CD4-positive, alpha-beta T cell treated with Interleukin-4 for 1 hour (primary cell): ENCODE data around the gene TRUB2.

Experiments
- DNase-seq, 2 donors: peaks; one replicate each; pipeline ENCODE4 v3.0.0-alpha.2; 2020 to 2022

The TRUB2 gene, protein sequence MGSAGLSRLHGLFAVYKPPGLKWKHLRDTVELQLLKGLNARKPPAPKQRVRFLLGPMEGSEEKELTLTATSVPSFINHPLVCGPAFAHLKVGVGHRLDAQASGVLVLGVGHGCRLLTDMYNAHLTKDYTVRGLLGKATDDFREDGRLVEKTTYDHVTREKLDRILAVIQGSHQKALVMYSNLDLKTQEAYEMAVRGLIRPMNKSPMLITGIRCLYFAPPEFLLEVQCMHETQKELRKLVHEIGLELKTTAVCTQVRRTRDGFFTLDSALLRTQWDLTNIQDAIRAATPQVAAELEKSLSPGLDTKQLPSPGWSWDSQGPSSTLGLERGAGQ

DNA sequence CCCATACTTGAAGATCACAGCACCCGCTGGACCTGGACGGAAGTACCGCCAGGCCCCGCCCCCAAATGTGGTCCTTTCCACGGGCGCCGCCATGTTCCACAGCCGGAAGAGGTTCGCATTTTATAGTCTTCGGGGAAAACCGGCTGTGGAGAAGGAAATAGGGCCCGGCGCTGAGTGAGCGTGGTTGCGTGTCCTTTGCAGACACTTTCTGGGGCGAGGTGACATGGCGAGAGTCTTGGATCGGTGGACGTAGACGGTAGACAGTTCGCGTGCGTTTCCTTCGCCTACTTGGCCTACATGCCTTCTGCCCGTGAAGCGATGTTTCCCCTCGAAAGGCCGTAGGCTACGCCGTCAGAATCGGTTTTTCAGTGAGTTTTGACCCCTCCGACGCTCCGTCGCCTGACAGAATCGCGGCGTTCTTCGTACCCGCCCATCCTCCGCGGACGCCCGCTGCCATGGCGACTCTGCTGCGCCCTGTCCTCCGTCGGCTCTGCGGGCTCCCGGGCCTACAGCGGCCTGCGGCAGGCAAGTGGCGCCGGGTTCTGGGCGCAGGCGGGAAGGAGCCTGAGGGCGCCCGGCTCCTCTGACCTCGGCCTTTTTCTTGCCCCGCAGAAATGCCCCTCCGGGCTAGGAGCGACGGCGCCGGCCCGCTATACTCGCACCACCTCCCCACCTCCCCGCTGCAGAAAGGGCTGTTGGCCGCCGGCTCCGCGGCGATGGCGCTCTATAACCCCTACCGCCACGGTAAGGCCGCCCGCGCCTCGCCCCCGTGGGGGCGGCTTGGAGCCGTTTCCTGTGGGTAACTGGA lies at the start of gene TRUB2, which contains the start of gene COQ4:
TRUB2 (minus strand) TSS at position 44 of the 808 bp plus-strand sequence; CDS start at position 5, 39 bp downstream.
COQ4 (plus strand) TSS at position 436 of the 808 bp plus-strand sequence; CDS start at position 456, 20 bp downstream.
- DNase-seq = peak; percentile 92 to 95

DNA sequence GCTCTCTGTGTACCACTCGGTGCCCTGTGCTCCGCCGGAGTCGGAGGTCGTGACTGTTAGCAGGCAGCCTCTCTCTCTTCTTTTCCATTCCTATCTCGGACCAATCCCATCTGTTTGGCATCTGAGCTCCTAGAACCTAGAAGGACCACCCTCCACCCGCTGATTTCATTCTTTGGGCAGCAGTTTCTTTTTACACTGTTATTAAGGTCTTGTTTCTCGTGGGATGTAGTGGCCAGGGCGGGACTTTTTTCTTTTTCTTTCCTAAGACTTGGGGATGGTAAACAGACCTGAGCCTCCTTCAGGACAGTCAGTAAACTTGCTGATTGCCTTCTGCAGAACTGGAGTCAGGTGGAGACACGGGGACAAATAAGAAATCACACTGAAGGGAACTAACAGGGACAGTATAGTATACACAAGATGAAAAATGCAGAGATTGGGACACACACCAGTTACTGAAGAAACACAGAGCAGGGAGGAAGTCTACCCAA lies 49.4 kb upstream of the TRUB2 start:
- DNase-seq = no peak

DNA sequence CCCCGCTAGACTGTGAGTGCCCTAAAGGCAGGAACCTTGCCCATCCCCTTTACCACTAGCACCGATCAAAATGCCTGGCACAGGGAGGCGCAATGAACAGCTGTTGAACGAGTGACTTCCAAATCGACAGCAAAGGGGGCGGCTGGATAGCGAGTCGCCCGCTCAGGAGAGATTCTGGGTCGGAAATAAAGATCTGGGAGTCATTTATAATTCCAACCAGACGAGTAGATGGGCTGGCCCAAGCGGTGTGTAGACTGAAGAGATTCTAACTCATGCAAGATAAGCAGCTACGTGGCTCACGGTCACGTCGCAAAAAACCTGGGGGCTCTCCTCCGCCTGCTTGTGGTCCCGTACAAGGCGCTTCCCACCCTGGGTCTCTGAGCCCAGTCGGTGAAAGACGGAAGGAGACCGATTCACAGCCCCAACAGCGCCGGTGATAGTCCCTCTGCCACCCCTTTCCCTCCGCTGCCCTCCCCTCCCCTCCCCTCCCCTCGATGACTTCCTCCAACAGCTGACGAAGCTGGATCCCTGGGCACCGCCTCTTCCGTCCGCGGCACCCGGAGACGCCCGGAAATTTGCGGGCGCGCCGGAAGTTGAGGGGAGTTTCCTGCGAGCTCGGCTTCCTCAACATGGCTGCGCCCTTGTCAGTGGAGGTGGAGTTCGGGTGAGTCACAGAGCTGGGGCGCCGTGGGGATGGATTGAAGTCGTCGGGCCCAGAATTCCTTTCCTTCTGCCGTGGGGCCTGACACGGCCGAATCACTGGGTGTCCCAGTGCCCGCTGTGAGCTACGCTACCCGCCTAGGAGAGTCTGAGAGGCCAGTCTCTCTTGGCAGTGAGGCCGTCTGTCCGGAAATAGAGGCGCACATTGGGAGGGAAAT lies 48.7 kb upstream of the TRUB2 start, which contains the start of gene URM1:
URM1 (plus strand) TSS at position 623 of the 878 bp plus-strand sequence; CDS start at position 630, 7 bp downstream.
- peak; percentile 95 to 96 for DNase-seq

DNA sequence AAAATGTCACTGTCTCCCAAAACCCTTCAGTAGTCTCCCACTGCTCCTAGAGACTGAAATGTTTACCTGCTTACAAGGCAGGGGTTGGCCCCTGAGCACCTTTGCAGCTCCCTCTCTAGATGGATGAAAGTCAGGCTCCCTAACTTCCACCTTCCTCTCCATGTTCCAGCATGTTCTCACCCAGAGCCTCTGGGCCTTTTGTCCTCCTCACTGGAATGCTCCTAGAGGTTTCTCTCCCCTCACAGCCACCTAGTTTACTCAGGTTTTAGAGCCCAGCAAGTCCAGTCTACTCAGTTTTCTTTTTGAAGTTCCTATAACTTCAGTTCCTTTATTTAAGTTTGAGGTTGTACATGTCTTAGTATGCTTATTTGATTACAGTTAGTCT lies 48.1 kb upstream of the TRUB2 start:
- no peak for DNase-seq

DNA sequence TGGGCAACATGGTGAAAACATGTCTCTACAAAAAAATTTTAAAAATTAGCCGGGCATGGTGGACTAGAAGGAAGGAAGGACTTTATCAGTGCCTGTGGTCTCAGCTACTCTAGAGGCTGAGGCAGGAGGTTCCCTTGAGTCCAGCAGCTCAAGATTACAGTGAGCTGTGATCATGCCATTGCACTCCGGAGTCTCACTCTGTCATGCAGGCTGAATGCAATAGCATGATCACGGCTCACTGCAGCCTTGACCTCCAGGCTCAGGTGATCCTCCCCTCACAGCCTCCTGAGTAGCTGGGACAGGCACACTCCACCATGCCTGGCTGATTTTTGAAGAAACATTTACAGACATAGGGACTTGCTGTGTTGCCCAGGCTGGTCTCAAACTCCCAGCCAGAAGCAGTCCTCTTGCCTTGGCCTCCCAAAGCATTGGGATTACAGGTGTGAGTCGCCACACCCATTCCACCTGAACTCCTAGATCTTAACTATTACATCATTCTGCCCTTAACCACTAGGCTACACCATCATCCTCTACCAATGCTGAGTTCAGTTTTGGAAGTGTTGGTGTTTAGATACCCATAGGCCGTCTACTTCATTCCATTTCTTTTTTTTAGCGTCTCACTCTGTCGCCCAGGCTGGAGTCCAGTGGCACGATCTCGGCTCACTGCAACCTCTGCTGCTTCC lies 46.9 kb upstream of the TRUB2 start:
- no peak for DNase-seq

DNA sequence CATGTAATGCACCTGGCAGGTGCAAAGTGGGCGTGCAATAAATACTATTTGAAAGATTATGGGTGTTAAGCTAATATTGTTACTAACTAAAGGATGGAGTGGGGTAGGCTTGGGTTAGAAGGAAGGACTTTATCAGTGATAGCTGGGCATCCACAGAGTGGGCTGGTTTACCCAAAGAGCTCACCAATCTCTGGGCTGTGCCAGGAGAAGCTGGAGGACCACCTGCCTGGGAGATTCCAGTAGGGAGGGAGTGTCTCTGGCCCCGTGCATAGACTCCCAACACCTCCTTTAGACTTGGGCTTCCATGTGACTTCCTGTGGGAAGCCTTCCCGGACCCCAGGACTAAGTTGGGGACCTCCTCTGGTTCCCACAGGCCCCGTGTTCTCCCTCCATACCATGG lies 43.3 kb upstream of the TRUB2 start:
- no peak for DNase-seq

DNA sequence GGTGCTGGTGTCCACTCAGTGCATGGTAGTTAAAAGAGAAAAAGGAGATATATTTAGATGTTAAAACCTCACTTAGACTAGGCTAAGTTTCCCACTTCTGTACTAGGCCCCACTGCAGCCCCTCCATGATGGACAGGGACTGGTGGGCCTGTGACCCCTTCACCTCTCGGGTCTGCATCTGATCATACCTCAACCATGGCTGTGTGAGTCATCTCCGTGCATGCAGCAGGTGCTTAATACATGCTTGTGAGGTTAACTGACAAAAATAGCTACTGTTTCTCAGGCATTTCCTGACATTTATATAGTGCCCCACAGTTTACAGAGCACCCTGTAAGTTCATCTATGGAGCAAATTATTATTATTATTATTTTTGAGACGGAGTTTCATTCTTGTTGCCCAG lies 40.5 kb upstream of the TRUB2 start:
- no peak for DNase-seq

DNA sequence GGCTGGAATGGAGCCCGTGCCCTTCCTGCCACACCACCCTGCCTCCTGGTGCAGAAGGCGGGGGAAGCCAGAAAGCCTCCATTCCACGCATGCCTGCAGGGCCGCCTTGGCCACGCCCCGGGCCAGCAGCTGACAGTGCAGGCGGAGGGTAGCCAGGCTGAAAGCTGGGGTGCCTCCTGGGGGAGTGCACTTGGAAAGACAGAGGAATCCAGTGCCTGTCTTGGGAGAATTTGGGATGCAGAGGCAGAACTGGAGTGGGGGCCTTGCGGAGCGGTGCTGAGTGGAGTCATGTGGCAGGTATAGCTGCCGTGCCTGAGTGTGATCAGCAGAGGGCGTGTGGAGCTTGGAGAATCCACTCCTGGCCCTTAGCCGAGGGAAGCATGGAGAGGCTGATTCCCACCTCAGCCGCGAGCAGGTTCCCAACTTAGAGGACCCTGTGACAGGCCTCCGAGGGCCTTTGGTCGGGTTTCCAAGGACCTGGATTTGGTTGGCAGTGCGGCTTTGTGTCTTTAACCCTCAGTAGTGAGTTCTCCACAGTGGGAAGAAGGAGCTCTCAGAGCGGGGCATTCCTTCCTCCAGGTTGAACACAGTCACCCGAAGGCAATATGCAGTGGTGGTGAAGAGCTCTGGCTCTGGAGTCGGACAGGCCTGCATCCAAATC lies 39.9 kb upstream of the TRUB2 start:
- peak; percentile 66 to 72 for DNase-seq

DNA sequence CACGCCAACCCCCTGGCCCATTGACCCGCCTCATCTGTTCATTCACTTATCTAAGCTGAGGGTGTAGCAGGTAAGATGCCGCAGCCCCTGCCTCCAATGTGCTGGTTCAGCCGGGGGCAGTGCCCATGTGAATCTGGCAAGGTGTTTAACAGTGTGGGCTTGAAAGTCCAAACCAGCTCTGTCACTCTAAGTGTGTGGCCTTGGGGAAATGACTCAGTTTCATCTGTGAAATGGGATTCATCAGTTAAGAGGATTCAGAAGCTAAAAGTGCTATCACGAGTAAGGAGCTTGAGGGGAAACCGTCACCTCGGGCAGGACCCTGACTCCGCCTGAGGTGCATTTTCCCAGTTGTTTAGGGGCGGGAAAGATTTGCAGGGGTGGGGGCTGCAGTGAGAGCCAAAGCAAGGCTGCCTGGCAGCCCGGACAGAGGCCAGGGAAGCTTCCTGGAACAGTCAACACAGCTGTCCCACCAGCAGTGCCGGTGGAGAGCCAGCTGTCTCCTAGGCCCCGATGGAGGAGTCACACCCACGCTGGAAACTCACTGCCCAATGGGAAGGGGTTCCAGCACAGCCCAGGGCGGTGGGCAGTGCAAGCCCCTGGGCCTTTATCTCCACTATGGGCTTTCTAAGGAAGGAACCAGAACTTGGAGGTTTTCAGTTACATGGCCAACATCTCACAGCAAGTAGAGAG lies 39.2 kb upstream of the TRUB2 start:
- DNase-seq = no peak

DNA sequence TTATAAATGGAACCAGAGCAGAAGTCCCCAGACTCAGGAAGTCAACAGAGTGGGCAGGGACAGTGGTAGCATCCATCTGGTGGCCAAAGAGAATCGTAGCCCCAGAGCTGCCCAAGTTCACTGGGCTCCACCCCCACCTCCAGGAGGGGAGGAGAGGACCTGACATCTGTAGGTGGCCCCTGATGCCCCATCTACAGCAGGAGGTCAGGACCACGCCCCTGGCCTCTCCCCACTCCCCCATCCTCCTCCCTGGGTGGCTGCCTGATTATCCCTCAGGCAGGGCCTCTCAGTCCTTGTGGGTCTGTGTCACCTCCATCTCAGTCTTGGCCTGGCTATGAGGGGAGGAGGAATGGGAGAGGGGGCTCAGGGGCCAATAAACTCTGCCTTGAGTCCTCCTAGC lies 38.6 kb upstream of the TRUB2 start:
- DNase-seq = no peak

DNA sequence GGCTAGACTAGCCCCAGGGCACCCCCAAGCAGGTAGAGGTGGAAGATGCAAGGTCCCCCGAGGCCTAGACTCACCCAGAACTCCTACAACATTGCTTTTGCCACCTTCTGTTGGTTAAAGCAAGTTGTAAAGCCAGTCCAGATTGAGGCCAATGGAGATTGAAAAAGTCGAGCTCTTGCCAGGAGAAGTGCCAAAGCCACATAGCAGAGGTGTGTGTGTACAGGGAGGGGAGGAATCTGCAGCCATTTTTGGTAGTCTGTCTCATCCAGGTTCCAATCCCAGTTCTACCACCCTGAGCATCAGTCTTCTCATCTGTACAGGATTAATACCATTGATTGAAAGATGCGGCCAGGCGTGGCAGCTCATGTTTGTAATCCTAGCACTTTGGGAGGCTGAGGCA lies 36.6 kb upstream of the TRUB2 start:
- no peak for DNase-seq

DNA sequence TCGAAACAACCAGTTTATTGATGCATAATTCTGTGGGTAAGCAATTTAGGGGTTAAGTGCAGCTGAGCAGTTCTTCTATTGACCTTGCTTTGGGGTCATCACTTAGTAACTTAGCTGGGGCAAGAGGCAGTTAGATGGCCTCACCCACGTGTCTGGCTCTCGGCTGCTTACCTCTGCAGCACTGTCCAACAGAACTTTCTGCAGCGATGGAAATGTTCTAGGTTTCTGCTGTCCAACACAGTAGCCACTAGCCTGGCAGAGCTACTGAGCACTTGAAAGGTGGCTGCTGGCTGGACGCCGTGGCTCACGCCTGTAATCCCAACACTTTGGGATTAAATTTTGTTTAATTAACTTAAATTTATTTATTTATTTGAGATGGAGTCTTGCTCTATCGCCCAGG lies 35.8 kb upstream of the TRUB2 start:
- no peak for DNase-seq

DNA sequence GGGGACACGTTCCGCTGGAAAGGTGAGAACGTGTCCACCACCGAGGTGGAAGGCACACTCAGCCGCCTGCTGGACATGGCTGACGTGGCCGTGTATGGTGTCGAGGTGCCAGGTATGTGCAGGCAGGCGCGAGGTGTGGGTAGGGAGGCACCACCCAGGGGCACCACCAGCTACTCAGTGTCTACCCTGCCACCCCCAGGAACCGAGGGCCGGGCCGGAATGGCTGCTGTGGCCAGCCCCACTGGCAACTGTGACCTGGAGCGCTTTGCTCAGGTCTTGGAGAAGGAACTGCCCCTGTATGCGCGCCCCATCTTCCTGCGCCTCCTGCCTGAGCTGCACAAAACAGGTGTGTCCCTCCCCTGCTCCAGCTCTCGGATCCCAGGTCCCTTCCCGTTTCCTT lies 33.2 kb upstream of the TRUB2 start:
- no peak for DNase-seq

DNA sequence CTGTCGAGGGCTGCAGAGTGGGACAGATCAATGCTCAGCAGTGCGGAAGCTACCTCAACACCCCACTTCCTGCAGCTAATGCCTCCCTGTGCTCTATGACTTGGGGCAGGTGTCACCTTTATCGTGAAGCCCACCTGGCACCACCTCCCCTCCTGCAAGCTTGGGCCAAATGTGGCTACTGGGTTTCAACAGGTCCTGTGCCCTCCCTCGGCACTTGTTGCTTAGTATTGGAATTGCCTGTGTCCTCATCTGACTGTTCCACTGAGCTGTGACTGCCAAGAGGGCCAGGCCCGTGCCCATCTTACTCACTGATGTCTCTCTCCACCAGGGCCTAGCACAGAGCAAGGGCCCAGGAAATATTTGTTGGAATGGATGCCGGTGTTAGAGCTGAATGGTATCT lies 27.5 kb upstream of the TRUB2 start:
- no peak for DNase-seq

DNA sequence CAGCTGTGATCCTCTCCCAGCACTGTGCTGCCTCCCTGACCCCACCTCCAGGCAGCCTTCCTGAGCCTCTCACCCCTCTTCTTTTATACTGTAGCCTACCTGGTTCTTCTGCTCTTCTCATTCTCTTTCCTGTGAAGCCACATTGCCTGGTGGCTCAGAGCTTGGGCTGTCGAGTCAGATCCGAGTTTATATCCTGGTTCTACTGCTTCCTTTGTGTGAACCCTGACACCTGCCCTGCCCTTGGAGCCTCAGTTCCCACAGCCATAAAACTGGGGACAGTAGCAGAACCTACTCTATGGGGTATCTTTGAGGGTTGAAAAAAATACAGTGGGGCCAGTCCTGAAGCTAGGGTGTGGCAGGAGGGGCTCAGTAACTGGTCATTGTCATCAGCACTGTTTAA lies 26.9 kb upstream of the TRUB2 start:
- no peak for DNase-seq

DNA sequence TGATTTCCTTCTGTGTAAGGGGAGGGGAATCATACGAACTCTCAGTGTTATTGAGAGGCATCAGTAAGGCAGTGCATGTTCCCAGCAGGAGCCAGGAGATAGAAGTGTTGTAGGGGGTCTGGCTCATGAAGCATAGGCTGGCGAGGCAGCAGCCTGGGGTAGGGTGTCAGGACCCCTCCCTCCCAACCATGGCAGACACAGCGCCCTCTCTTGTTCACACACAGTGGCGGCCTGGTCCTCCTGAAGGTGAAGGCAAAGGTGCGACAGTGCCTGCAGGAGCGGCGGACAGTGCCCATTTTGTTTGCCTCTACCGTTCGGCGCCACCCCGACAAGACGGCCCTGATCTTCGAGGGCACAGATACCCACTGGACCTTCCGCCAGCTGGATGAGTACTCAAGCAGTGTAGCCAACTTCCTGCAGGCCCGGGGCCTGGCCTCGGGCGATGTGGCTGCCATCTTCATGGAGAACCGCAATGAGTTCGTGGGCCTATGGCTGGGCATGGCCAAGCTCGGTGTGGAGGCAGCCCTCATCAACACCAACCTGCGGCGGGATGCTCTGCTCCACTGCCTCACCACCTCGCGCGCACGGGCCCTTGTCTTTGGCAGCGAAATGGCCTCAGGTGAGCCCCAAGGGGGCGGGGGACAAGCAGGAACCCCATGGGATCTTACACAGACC lies 22.8 kb upstream of the TRUB2 start:
- DNase-seq = no peak

DNA sequence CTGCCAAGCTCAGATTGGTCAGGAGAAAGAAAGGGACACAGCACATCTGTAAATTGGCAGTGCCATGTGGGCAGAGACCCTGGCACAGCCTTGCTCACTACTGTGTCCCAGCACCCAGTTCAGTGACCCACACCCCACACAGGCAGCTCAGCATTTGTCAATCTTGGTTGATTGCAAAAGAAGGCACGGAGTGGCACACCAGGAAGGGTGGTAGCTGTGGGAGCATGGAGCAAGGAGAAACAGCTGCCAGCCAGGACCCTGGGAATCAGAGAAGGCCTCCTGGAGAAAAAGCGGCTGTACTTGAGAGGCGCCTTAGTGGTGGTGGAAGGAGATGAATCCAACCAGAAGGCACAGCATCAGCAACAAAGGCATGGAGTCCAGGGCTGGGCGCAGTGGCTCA lies 21.6 kb upstream of the TRUB2 start:
- no peak for DNase-seq

DNA sequence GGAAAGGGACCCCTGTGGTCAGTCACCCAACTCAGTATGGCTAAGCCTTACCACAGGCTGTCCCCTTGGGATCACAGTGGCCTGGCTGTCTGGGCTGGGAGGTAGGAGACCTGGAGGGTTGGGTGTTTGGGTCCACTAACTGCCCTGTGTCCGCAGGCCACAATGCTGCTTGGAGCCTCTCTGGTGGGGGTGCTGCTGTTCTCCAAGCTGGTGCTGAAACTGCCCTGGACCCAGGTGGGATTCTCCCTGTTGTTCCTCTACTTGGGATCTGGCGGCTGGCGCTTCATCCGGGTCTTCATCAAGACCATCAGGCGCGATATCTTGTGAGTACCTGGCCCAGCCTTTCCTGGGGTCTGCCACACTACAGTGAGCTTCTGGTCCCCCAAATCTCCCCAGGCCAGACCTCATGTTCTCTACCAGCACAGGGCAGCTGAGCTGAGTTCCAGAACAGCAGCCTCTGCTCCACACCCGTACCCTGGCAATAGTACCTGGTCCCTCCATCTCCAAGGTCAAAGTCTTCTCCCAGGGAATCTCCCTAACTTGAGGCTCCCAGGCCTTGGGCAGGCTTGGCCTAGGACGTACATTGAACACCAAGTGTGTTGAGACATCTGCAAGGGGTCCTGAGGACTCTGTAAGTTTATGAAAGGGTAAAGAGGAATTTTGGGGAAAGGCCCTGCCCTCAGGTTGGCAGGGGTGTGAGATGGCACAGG lies 20.9 kb upstream of the TRUB2 start:
- no peak for DNase-seq

DNA sequence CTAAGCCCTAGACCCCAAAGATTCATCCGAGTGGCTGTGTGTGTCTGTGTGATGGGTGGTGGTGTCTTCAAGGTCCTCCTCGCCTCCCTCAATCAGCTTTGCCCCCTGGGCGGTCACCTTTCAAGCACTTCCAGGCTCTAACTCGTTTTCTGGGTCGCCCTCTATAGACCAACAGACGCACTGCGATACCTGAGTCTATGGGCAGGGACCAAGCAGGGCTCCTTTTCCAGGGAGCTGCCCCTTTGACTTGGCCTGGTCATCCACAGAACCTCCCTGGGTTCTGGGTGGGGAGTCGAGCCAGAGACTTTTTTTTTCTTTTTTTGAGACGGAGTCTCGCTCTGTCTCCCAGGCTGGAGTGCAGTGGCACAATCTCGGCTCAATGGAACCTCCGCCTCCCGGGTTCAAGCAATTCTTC lies 19.2 kb upstream of the TRUB2 start:
- peak; percentile 72 to 78 for DNase-seq
